Measurements from ENCODE around the gene VN1R4. TPM values are rescaled to one million over a fixed set of nuclear protein-coding genes. Genes with fewer than 3 reads are reported as not detected.
"Not testable (repeated sequence)": the region's sequence is repeated elsewhere in the genome, so short reads cannot be mapped to it uniquely, and the experiment has no call there.

The VN1R4 gene, protein sequence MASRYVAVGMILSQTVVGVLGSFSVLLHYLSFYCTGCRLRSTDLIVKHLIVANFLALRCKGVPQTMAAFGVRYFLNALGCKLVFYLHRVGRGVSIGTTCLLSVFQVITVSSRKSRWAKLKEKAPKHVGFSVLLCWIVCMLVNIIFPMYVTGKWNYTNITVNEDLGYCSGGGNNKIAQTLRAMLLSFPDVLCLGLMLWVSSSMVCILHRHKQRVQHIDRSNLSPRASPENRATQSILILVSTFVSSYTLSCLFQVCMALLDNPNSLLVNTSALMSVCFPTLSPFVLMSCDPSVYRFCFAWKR
- total RNA-seq, result under 1 TPM in 1 of 8 experiments, not detected in 7; 0.31 TPM

DNA sequence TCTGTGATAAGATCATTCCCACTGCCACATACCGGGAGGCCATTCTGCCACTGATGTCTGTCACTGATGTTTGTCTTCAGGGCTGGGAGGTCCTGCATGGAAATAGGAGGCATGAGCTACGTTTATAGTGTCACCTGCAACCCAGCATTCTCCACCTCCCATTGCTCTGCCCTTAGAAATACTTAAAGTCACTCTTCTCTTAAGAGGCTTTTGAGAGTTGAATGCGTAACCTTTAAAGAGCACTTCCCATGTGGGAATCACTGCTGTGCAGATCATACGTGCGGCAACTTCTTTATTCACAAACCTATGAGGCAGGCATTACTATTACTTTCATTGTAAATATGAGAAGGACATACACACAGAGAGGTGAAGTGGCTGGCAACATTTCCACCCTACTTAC is at the start of gene VN1R4:
TSS of gene VN1R4 (minus strand) at position 101 of the 400 bp plus-strand sequence. CDS start at position 43, 58 bp downstream.
- H3K4me1 ChIP-seq (replicated peaks in 1 of 2); H3K27ac ChIP-seq; in situ Hi-C loops (cut with MboI; ENCODE audit: low pct_unique_long_range_greater_than_20kb in 2 of 9, low sequenced_read_pairs in 9 of 9, unreplicated experiment in 9 of 9); ATAC-seq (replicated peaks in 6 of 8); H3K4me3 ChIP-seq: not testable (repeated sequence)
- 67 to 100% methylated on average over 1 to 2 of the region's 5 CpGs; no CpG with 5 or more reads in 8 of the 10 experiments for WGBS, 10 experiments

DNA sequence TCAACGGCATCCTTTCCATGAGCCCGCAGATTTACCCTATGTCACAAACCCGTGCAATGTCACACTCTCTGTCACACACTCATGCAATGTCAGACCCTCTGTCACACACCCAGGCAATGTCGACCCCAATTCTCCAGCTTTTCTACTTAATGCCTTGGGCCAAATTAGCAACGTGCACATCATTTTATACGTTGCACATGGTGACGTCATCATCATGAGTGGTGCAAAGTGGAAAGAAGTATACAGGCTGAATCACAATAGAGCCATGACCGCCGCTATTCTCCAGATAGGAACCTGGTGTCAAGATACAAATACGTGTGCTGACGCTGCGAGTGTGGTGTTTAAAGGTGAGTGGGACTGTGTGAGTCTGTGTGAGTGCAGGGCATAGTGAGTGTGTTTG is 44.4 kb upstream of the VN1R4 start:
- in situ Hi-C loops (cut with MboI; ENCODE audit: low pct_unique_long_range_greater_than_20kb in 2 of 9, low sequenced_read_pairs in 9 of 9, unreplicated experiment in 9 of 9), result no loop called here
- Histone ChIP-seq H3K4me1 (replicated peaks in 1 of 2) (no peaks in the 10 kb centered on the region), H3K4me3 (no peak overlapping the region), H3K27ac (no peak overlapping the region)
- 27 to 100% (median 60%) methylated on average over 1 to 11 of the region's 12 CpGs; no CpG with 5 or more reads in 3 of the 10 experiments for WGBS, 10 experiments
- peak in 1 of 8 experiments; percentile 28 for ATAC-seq (replicated peaks in 6 of 8)

DNA sequence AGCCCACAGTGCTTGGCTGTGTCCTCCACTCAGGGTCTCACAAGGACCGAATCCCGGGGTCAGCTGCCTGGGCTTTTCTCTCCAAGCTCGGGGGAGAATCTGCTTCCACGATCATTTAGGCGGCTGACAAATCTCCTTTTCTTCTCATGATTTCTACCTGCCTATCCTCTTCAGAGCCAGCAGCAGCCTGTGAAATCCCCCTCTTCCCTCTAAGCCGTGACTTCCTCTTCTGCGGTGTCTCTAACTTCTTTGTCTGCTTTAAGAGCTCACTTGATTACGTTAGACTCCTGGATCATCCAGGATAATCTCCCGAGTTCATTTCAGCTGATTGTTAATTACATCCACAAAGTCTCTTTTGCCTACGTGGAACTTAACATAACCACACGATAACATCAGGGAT is 43.5 kb upstream of the VN1R4 start:
- Histone ChIP-seq H3K4me1 (replicated peaks in 1 of 2) (no peaks in the 10 kb centered on the region), H3K27ac (no peak overlapping the region), H3K4me3 (no peak overlapping the region)
- in situ Hi-C loops (cut with MboI; ENCODE audit: low pct_unique_long_range_greater_than_20kb in 2 of 9, low sequenced_read_pairs in 9 of 9, unreplicated experiment in 9 of 9), result no loop called here
- ATAC-seq (replicated peaks in 6 of 8), result no peak
- 7 to 86% (median 50%) methylated on average over 2 to 10 of the region's 11 CpGs; no CpG with 5 or more reads in 1 of the 10 experiments for WGBS, 10 experiments

DNA sequence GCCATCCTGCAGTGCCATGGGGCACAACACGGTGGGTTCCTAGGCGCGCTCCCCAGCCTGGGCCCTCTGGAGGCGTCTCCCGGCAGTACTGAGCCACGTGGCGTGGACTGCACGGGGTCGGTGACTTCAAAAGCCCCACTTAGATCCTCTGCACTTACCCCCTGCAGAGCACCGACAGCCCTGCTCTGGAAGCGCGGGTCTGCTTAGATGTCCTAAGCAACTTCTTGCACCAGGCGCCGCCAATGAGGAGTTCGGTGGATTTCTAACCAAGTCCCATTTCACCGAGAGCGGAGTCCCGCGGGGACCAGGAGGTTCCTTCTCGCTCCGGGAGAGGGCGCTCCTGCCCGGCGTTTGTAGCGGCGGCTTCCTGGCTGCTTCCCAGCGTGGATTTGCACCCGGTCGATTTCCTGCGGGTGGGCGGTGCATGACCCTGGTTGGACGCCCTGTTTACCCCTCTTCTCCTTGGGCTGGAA is 40.9 kb upstream of the VN1R4 start:
- Histone ChIP-seq H3K4me1 (replicated peaks in 1 of 2) (no peaks in the 10 kb centered on the region), H3K4me3 (no peak overlapping the region), H3K27ac (no peak overlapping the region)
- in situ Hi-C loops (cut with MboI; ENCODE audit: low pct_unique_long_range_greater_than_20kb in 2 of 9, low sequenced_read_pairs in 9 of 9, unreplicated experiment in 9 of 9), result no loop called here
- peak in 3 of 8 experiments; percentile 39 to 86 (median 75) for ATAC-seq (replicated peaks in 6 of 8)
- WGBS, 10 experiments, result 4 to 89% (median 40%) methylated on average over 1 to 18 of the region's 32 CpGs; no CpG with 5 or more reads in 4 of the 10 experiments

DNA sequence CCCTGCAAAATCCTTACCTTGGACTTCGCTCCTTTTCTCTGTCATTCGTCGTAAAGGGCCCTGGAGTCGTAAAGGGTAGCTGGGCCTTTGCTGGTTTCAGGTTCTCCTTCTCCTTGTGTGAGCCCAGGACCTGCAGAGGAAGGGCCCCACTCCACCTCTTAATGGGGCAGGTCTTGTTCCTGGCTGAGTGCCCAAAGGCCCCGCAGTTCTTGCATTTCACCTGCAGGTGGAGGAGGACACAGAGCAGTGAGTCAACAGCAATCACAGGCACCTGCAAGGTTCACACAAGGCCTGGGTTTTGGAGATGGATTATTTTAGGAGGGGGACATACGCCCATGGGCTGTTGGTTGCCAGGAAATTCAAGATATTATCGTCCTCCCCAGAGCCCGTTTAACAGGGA is 33.8 kb upstream of the VN1R4 start:
- ATAC-seq (replicated peaks in 6 of 8); H3K4me3 ChIP-seq; in situ Hi-C loops (cut with MboI; ENCODE audit: low pct_unique_long_range_greater_than_20kb in 2 of 9, low sequenced_read_pairs in 9 of 9, unreplicated experiment in 9 of 9); H3K27ac ChIP-seq; H3K4me1 ChIP-seq (replicated peaks in 1 of 2): not testable (repeated sequence)
- WGBS, 10 experiments, result no CpG with 5 or more reads among the region's 8 CpGs

DNA sequence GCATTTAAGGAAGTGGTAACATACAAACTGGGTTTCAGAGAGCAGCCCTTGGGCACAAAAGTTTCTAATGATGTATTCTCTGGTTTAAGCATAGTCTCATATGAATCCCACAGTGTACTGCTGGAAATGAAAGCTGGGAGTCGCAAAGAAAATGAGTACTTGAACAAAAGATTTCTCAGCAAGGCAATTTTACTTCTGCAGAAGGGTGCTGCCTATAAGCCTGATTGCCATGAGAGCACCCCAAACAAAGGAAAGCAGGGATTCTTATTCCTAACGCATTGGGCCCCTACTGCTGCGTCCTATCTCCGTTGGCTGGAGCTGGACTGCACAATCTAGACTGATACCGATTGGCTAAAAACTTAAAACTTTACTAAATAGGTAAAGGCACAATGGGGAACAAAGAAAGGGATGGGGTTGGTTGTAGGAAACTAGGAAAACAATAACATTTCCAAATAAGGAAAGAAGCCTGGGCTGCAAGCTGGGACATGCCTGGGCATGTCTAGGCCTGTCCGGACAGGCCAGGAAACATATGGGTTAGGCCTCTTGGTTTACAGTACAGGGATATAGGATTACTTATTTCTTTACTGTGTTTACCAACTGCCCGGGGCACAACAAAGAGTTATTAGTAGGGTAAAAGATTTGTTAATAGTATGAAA is 27.4 kb upstream of the VN1R4 start:
- no peak overlapping the region for H3K4me3 ChIP-seq
- in situ Hi-C loops (cut with MboI; ENCODE audit: low pct_unique_long_range_greater_than_20kb in 2 of 9, low sequenced_read_pairs in 9 of 9, unreplicated experiment in 9 of 9), result no loop called here
- peak in 1 of 8 experiments; percentile 38 for ATAC-seq (replicated peaks in 6 of 8)

DNA sequence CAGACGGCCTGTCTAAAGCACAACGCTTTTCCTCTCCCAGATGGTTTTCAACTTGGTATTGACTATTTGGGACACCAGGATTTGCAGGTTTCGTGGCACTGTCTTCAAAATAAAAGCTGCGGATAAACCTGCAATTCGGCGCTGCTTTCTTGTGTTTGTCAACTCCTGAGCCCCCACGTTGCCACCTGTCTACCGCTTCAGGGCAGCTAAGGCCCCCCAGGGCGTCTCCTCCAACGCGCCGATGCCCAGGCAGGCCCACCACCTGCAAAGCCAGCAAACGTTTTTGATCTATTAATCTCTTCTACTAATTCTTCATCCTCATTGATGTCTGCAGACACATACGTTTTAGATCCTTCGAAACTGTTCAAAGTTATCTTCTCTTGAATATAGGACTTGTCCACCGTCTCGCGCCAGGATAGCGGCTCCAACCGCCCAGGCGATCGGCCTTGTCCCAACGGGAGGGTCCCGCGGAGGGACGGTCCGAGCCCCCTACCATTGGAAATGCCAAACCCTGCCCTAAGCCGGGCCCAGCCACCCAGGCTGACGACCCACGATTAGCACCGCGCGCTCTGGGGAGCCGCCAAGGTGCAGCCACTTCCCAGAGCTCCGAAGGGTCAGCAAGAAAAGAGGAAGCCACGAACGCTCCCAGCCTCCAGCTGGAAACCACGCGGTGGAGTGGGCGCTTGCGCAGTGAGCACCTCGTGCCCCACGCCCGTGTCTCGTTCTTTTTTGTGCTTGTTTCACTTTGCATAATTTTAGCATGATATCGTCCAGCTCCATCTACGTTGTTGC is 23.4 kb upstream of the VN1R4 start:
- H3K4me3 ChIP-seq, result no peak overlapping the region
- H3K4me1 ChIP-seq (replicated peaks in 1 of 2), result no peaks in the 10 kb centered on the region
- in situ Hi-C loops (cut with MboI; ENCODE audit: low pct_unique_long_range_greater_than_20kb in 2 of 9, low sequenced_read_pairs in 9 of 9, unreplicated experiment in 9 of 9), result no loop called here
- WGBS, 10 experiments, result 40 to 90% (median 82%) methylated on average over 2 to 28 of the region's 47 CpGs
- no peak for ATAC-seq (replicated peaks in 6 of 8)
- H3K27ac ChIP-seq, result no peak overlapping the region

More for the DNA sequence above, 27.4 kb upstream of the VN1R4 start:
- WGBS, 10 experiments, result 0 to 93% (median 68%) methylated on average over 2 to 7 of the region's 7 CpGs
- Histone ChIP-seq H3K27ac (peak overlapping the region in 1 of 2 donors; percentile 44), H3K4me1 (replicated peaks in 1 of 2) (no peaks in the 10 kb centered on the region)

DNA sequence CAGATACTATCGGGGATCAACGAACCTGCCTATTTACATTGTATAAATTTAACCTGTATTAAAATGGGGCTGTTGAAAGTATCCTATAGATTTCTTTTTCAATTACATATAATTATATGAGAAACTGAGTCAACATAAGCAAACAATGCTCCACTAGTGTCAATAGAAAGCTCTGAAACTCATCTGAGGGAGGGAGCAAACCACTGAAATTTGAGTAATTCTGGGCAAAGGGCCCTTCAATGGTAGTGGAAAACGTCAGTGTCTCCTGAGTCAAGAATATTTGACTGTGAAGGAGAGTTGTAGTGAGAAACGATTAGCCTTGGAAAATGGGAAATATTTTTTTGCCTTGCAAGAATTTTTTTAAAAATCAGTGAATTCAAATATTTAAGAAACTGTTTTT is 17.6 kb upstream of the VN1R4 start:
- Histone ChIP-seq H3K27ac (no peak overlapping the region), H3K4me3 (no peak overlapping the region), H3K4me1 (replicated peaks in 1 of 2) (no peaks in the 10 kb centered on the region)
- in situ Hi-C loops (cut with MboI; ENCODE audit: low pct_unique_long_range_greater_than_20kb in 2 of 9, low sequenced_read_pairs in 9 of 9, unreplicated experiment in 9 of 9), result no loop called here
- WGBS, 10 experiments, result 0 to 86% (median 72%) methylated on average over 1 to 4 of the region's 4 CpGs; no CpG with 5 or more reads in 1 of the 10 experiments
- no peak for ATAC-seq (replicated peaks in 6 of 8)

DNA sequence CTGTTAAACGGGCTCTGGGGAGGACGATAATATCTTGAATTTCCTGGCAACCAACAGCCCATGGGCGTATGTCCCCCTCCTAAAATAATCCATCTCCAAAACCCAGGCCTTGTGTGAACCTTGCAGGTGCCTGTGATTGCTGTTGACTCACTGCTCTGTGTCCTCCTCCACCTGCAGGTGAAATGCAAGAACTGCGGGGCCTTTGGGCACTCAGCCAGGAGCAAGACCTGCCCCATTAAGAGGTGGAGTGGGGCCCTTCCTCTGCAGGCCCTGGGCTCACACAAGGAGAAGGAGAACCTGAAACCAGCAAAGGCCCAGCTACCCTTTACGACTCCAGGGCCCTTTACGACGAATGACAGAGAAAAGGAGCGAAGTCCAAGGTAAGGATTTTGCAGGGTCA is 14.4 kb upstream of the VN1R4 start:
- no CpG with 5 or more reads among the region's 8 CpGs for WGBS, 10 experiments
- H3K27ac ChIP-seq; H3K4me3 ChIP-seq; ATAC-seq (replicated peaks in 6 of 8); H3K4me1 ChIP-seq (replicated peaks in 1 of 2); in situ Hi-C loops (cut with MboI; ENCODE audit: low pct_unique_long_range_greater_than_20kb in 2 of 9, low sequenced_read_pairs in 9 of 9, unreplicated experiment in 9 of 9): not testable (repeated sequence)

DNA sequence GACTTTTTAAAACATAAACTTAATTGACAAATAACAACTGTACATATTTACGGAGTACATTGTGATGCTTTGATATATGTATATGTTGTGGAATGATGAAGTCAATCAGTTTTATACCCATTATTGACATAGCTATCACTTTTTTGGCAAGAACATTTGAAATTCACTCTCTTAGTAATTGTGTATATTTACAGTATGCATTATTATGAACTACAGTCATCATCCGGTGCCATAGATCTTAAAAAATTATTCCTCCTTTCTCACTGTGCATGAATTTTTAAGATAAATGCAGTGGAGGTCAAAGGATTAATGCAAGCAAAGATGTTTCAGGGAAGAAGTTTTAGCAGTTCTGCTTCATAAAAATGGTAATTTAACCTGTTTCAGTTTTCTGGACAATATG is 8.0 kb upstream of the VN1R4 start:
- H3K4me1 ChIP-seq (replicated peaks in 1 of 2), result no peaks in the 10 kb centered on the region
- no peak overlapping the region for H3K27ac ChIP-seq
- WGBS, 10 experiments, result 62 to 100% (median 91%) methylated on average over 1 to 2 of the region's 2 CpGs
- no peak overlapping the region for H3K4me3 ChIP-seq
- in situ Hi-C loops (cut with MboI; ENCODE audit: low pct_unique_long_range_greater_than_20kb in 2 of 9, low sequenced_read_pairs in 9 of 9, unreplicated experiment in 9 of 9), result no loop called here
- no peak for ATAC-seq (replicated peaks in 6 of 8)

DNA sequence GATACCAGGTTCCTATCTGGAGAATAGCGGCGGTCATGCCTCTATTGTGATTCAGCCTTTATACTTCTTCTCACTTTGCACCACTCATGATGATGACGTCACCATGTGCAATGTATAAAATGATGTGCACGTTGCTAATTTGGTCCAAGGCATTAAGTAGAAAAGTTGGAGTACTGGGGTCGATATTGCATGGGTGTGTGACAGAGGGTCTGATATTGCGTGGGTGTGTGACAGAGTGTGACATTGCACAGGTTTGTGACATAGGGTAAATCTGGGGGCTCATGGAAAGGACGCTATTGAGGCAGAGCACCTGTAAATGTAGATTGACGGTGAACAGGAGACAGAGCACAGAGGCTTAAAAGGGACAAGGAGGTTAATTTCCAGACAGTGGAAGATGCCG is 4.5 kb upstream of the VN1R4 start:
- Histone ChIP-seq H3K27ac (no peak overlapping the region), H3K4me3 (no peak overlapping the region), H3K4me1 (replicated peaks in 1 of 2) (no peaks in the 10 kb centered on the region)
- 20 to 100% (median 66%) methylated on average over 1 to 8 of the region's 9 CpGs; no CpG with 5 or more reads in 3 of the 10 experiments for WGBS, 10 experiments
- ATAC-seq (replicated peaks in 6 of 8), result no peak
- in situ Hi-C loops (cut with MboI; ENCODE audit: low pct_unique_long_range_greater_than_20kb in 2 of 9, low sequenced_read_pairs in 9 of 9, unreplicated experiment in 9 of 9), result no loop called here

DNA sequence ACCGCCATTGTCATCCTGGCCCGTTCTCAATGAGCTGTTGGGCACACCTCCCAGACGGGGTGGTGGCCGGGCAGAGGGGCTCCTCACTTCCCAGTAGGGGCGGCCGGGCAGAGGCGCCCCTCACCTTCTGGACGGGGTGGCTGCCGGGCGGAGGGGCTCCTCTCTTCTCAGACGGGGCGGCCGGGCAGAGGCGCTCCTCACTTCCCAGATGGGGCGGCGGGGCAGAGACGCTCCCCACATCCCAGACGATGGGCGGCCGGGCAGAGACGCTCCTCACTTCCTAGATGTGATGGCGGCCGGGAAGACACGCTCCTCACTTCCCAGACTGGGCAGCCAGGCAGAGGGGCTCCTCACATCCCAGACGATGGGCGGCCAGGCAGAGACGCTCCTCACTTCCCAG is 2.3 kb upstream of the VN1R4 start:
- H3K27ac ChIP-seq; ATAC-seq (replicated peaks in 6 of 8); H3K4me1 ChIP-seq (replicated peaks in 1 of 2); in situ Hi-C loops (cut with MboI; ENCODE audit: low pct_unique_long_range_greater_than_20kb in 2 of 9, low sequenced_read_pairs in 9 of 9, unreplicated experiment in 9 of 9); H3K4me3 ChIP-seq: not testable (repeated sequence)
- WGBS, 10 experiments, result no CpG with 5 or more reads among the region's 27 CpGs
